Liver (tissue), 3 donors: Measurements from ENCODE around the gene SLC12A7.

Experiments
- CTCF ChIP-seq: fragments of 150-350 bp; IDR thresholded peaks from 2 replicates; pipeline ENCODE4 v1.5.1; 2017; ENCODE audit warnings: improper control_type of control experiment, low read depth, low read length; ENCODE audit not compliant: missing input control
- EGR1 ChIP-seq, 2 donors: IDR thresholded peaks; 2 replicates each; pipeline ENCODE4 v1.6.1; 2016 to 2018; ENCODE audit warnings: antibody characterized with exemption in 2 of 2, low read depth in 2 of 2
- GABPA ChIP-seq, 2 donors: IDR thresholded peaks in 1 of 2; conservative IDR thresholded peaks in 1 of 2; 2 replicates each; pipeline ENCODE4 v1.6.1; 2016; ENCODE audit warnings: antibody characterized with exemption in 2 of 2, mild to moderate bottlenecking in 1 of 2, moderate library complexity in 1 of 2
- JUND ChIP-seq, 2 donors: IDR thresholded peaks; 2 replicates each; pipeline ENCODE4 v1.6.1; 2016; ENCODE audit warnings: antibody characterized with exemption in 2 of 2
- MAX ChIP-seq: IDR thresholded peaks from 2 replicates; pipeline ENCODE4 v1.6.1; 2016; ENCODE audit warnings: antibody characterized with exemption
- RAD21 ChIP-seq, 2 donors: IDR thresholded peaks; 2 replicates each; pipeline ENCODE4 v1.6.1; 2016; ENCODE audit warnings: antibody characterized with exemption in 2 of 2, mild to moderate bottlenecking in 2 of 2
- REST ChIP-seq: IDR thresholded peaks from 2 replicates; pipeline ENCODE4 v1.6.1; 2016; ENCODE audit warnings: antibody characterized with exemption, mild to moderate bottlenecking
- SP1 ChIP-seq: IDR thresholded peaks from 2 replicates; pipeline ENCODE4 v1.6.1; 2018; ENCODE audit warnings: antibody characterized with exemption, mild to moderate bottlenecking
- TAF1 ChIP-seq: conservative IDR thresholded peaks from 2 replicates; pipeline ENCODE4 v1.6.1; 2016; ENCODE audit warnings: antibody characterized with exemption, mild to moderate bottlenecking
- ZBTB33 ChIP-seq: IDR thresholded peaks from 2 replicates; pipeline ENCODE4 v1.6.1; 2016; ENCODE audit warnings: antibody characterized with exemption
- donor health status: healthy.
- donor health status: healthy.

- no peak for TF ChIP-seq RAD21 (IDR thresholded peaks at IDR 0.05)
- no peak for TF ChIP-seq CTCF
- no peak for TF ChIP-seq TAF1
- TF ChIP-seq MAX: no peak
- TF ChIP-seq GABPA (IDR thresholded peaks at IDR 0.05 in 1 of 2, conservative IDR thresholded peaks at IDR 0.05 in 1 of 2): no peak
- no peak for TF ChIP-seq JUND (IDR thresholded peaks at IDR 0.05)
- no peak for TF ChIP-seq REST
- no peak for TF ChIP-seq EGR1 (IDR thresholded peaks at IDR 0.05; ENCODE audit: low read depth in 2 of 2)
- TF ChIP-seq ZBTB33: no peak
- no peak for TF ChIP-seq SP1
Measured at GRCh38 chr5:1078851-1079250, 33.0 kb downstream of the SLC12A7 start.
